GM12874 (cell line): Measurements from ENCODE around the gene TMEM255A.

Source experiments
- TF ChIP-seq, protein P1 (sequence below): IDR thresholded peaks from 2 replicates; pipeline ENCODE4 v1.5.1; 2011; ENCODE audit warnings: low read depth, mild to moderate bottlenecking, control low read depth, low read length, moderate library complexity; ENCODE audit not compliant: insufficient read depth

TMEM255A gene

DNA sequence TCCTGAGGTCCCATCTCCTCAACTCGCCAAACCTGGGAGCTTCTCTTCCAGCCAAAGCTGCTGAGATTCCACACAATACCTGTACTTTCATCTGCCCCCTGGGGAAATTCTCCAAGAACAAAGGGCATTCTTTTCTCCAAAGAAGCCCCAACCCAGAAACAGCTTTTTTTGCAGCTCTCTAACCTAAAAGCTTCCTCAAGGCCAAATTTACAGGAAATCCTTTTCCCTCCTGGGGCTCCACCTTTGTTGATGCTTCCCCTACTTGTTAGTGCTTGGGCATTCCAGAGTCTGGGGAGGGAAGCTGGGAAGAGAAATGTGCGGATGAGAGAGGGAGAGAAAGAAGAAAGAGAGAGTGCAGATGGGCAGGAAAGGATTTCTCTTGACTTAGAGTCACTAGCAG lies 36.3 kb downstream of the TMEM255A start:
- TF ChIP-seq, protein P1, sequence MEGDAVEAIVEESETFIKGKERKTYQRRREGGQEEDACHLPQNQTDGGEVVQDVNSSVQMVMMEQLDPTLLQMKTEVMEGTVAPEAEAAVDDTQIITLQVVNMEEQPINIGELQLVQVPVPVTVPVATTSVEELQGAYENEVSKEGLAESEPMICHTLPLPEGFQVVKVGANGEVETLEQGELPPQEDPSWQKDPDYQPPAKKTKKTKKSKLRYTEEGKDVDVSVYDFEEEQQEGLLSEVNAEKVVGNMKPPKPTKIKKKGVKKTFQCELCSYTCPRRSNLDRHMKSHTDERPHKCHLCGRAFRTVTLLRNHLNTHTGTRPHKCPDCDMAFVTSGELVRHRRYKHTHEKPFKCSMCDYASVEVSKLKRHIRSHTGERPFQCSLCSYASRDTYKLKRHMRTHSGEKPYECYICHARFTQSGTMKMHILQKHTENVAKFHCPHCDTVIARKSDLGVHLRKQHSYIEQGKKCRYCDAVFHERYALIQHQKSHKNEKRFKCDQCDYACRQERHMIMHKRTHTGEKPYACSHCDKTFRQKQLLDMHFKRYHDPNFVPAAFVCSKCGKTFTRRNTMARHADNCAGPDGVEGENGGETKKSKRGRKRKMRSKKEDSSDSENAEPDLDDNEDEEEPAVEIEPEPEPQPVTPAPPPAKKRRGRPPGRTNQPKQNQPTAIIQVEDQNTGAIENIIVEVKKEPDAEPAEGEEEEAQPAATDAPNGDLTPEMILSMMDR: no peak

DNA sequence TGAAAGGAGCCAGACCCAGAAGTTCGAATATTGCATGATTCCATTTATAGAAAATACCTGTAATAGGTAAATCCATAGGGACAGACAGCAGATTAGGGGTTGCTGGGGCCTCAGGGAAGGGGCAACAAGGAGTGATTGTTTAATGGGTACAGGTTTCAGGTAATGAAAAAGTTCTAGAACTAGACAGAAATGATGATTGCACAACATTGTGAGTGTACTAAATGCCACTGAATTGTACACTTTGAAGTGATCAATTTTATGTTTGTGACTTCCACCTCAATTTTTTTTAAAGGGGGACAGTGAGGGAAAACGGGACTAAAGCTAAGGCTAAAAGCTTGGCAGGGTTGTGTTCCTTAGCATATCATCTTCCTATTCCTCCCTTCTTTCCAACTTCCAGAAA lies 37.1 kb downstream of the TMEM255A start:
- TF ChIP-seq, protein P1: no peak

DNA sequence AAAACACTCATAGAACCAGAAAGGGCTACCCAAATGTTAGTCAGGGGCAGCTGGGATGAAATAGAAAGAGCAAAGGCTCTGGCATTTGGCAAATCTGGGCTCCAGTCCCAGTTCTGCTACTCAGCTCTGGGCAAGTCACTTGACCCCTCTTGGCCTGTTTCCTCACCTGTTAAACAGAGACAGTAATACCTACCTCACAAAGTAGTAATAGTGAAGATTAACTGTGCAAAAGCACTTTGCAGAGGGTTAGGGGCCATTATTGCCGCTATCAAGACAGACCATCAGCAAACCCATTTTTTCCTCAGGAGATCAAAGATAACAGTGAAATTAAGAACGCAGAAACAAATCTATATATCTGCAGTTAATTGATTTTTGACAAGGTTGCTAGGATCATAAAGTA lies 40.0 kb downstream of the TMEM255A start:
- TF ChIP-seq, protein P1: no peak

DNA sequence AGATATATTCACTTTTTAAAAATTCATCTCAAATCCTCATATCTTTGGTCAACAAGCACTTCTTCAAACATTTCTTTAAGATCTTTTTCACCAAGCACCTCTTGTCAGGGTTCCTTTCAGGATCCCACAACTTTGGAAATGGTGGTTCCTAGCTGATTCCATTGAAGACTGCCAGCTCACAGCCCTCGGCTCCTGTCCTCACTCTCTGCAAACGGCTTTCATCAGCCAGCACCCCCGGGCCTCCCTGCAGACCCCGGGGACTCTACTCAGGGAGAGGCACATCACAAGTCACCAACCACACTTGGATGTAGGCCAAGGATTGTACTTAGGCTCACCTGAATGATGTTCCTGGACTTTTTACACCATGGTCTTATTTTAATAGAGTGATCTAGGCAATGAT lies 40.7 kb downstream of the TMEM255A start:
- TF ChIP-seq, protein P1: no peak

DNA sequence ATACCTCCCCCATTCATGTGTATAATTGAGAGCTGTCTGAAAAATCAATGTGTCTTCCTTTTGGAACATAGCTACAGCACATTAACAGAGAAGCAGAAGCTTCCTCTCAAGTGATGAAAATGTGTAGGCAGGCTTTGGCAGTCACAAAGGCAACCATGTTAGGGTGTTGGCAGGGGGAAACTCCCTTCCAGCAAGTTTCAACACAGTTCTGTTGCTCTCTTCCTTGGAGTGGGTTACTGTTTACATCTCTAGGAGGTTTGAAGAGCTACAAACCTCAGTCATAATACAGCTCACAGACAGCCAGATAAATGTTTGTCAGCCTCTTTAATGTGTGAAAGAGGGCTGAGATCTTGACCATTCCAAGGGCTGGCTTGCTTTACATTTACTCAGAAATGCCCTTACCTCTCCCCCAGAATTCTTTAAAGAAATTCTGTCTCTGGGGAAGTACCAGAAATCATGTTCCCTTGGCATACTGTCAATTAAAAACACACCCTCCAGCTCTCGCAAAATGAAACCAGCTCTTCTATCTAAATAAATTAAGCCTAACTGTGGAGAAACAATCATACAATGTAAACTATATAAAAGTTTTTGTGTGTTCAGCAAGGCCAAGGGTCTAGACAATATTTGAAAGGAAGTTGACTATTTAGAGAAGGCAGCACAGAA lies 41.8 kb downstream of the TMEM255A start:
- TF ChIP-seq, protein P1: no peak

DNA sequence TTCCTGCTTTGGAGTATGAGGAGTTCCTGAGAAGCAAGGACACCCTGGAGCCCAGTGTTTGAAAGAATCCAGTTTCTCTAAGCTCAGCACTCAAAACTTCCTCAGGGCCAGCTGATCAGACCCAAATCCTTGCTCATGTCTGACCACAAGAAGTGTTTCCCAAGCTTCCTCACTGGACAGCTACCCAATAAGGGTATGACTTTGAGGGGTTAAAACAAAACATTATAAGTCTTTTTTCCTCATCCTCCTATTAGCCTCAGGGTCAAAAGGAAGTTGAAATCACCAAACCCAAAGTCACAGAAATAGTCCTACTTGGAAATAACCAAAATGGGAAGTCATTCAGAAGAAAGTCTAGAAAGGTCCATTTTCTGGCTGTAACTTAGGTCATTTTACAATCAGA lies 46.9 kb downstream of the TMEM255A start:
- TF ChIP-seq, protein P1: no peak

DNA sequence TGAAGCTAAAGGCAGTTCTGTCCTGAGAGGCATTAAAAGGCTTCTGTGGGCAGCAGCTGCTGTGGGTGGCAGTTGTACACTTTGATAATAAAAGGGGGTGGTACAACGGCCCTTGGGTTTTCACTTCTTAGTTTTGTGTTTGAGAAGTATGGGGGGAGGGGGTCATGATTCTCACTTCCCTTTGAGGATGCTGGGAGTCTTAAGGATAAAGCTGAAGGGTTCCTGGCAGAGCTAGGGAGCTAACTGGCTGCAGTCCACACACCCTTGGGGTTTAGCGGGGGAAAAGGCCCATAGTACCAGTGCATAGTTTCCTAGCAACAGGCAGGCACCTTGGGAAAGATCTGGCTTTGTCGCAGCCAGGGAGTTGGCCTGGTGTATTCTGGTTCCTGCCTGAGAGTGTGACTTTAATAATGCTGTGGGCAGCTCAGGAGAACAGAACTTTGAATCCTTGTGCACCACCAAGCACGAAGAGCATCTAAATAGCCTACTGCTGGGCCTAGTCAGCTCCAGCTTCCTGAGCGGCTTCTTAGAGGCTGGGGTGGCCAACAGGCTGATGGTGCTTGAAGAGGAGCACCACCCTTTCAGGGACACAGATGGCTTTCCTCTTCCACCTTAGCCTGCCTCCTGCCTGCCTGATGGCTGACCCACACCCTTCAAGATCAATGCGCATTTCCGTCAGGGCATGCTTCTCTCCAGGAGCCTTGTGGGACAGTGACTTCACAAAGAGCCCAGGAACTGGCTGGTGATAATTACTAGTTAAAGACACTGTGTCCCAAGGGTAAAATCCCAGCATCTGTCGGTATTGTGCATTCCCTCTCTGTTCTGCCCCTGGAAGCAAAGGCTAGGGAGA lies 48.2 kb downstream of the TMEM255A start:
- TF ChIP-seq, protein P1: no peak
